Common myeloid progenitor, CD34-positive (primary cell): Measurements from ENCODE around the gene RERE.

Experiments
- CTCF ChIA-PET: fragments of 350-600 bp; sonication (Branson Sonifier 250); formaldehyde crosslinking; loops from one replicate; lab custom pipeline; 2021; ENCODE audit warnings: antibody characterized with exemption; lab: Charles Lee
- POLR2A ChIA-PET: fragments of 350-600 bp; sonication (Branson Sonifier 250); formaldehyde crosslinking; loops from one replicate; lab custom pipeline; 2021; ENCODE audit warnings: antibody characterized with exemption; lab: Charles Lee
- DNase-seq, 3 donors: peaks; one replicate each; pipeline versions ENCODE4 v3.0.0 to v3.0.0-alpha.2; 2013
- H3K27ac ChIP-seq, 2 experiments: 1 replicate in 1 of 2; 2 replicates in 1 of 2; pipeline ENCODE4 v1.7.0; 2013; ENCODE audit warnings: inconsistent platforms in 2 of 2, low read length in 2 of 2, mild to moderate bottlenecking in 2 of 2, low read depth in 1 of 2, moderate library complexity in 1 of 2; ENCODE audit not compliant: severe bottlenecking in 2 of 2, insufficient read depth in 1 of 2, poor library complexity in 1 of 2
- H3K27me3 ChIP-seq, 5 experiments: replicated peaks in 2 of 5; 1 replicate in 3 of 5; 2 replicates in 2 of 5; pipeline versions ENCODE4 v1.6.1 to v1.7.0; 2013; ENCODE audit warnings: low read length in 4 of 5, mild to moderate bottlenecking in 2 of 5, moderate library complexity in 2 of 5, inconsistent platforms in 1 of 5; ENCODE audit not compliant: insufficient read depth in 5 of 5, control insufficient read depth in 4 of 5
- H3K36me3 ChIP-seq, 4 experiments: 1 replicate in 2 of 4; 2 replicates in 2 of 4; pipeline versions ENCODE4 v1.6.1 to v1.7.0; 2013; ENCODE audit warnings: low read length in 3 of 4, control low read depth in 1 of 4, mild to moderate bottlenecking in 1 of 4; ENCODE audit not compliant: control insufficient read depth in 4 of 4, insufficient read depth in 4 of 4
- H3K4me1 ChIP-seq, 4 experiments: 1 replicate in 3 of 4; 2 replicates in 1 of 4; pipeline versions ENCODE4 v1.6.1 to v1.7.1; 2013; ENCODE audit warnings: low read length in 3 of 4, mild to moderate bottlenecking in 3 of 4, control low read depth in 1 of 4, inconsistent platforms in 1 of 4, moderate library complexity in 1 of 4; ENCODE audit not compliant: control insufficient read depth in 4 of 4, insufficient read depth in 4 of 4; ENCODE audit errors: control extremely low read depth in 1 of 4
- H3K4me3 ChIP-seq, 7 experiments: 1 replicate in 4 of 7; 2 replicates in 3 of 7; pipeline versions ENCODE4 v1.5.1 to v1.7.0; 2013; ENCODE audit warnings: mild to moderate bottlenecking in 7 of 7, low read length in 6 of 7, moderate library complexity in 6 of 7, inconsistent platforms in 2 of 7, low read depth in 2 of 7, control low read depth in 1 of 7; ENCODE audit not compliant: insufficient read depth in 4 of 7, control insufficient read depth in 1 of 7; ENCODE audit errors: extremely low read depth in 1 of 7
- H3K9me3 ChIP-seq, 5 experiments: 1 replicate in 4 of 5; 2 replicates in 1 of 5; pipeline versions ENCODE4 v1.6.1 to v1.7.1; 2013; ENCODE audit warnings: low read length in 4 of 5, mild to moderate bottlenecking in 2 of 5, inconsistent platforms in 1 of 5, low read depth in 1 of 5, moderate library complexity in 1 of 5; ENCODE audit not compliant: control insufficient read depth in 4 of 5, insufficient read depth in 2 of 5; ENCODE audit errors: control extremely low read depth in 1 of 5
- WGBS: methylation state at CpG from one replicate; pipeline ENCODE4 v1.1.5; 2013; ENCODE audit not compliant: insufficient coverage; 5-methylcytosine and 5-hydroxymethylcytosine counted together

RERE gene

DNA sequence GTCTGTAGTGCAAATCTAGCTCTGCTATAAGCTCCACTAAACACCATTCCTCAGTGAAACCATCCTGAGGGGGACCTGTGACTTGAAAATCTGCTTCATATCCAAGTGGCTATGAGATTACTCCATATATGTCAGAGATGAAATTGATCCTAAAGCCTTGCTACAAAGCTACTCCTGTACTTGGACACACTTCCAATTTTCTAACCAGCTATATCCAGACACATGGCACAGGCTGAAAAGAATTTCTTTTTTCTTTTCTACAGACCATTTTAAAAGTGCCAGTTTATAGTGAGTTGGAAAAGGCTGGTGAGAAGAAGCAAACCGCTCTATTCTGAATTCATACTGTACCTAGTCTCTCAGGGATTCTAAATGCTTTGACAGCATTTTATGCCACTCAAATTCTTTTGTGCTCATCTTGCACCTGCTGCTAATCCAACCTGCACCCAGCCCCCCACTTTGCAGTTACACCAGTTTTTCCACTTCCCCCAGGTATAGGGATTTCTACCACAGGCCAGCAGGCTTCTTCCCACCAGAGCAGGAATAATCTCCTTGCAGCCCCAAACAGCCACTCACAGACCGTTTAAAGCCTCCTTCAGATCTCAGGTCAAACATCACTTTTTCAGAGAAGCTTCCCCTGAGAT lies 112.5 kb downstream of the RERE start:
- H3K4me3 ChIP-seq = no peak overlapping the region
- no peaks in the 10 kb centered on the region for H3K27me3 ChIP-seq
- no peaks in the 10 kb centered on the region for H3K9me3 ChIP-seq
- WGBS = 60% methylated on average over 1 of the region's 2 CpGs
- H3K36me3 ChIP-seq = no peaks in the 10 kb centered on the region
- no peak for DNase-seq
- H3K27ac ChIP-seq = peak overlapping the region in 1 of 2 experiments; percentile 25
- H3K4me1 ChIP-seq = peaks cover 23 to 55% (median 40%) of the 10 kb centered on the region in 4 experiments
- ChIA-PET POLR2A (interaction anchor here (0.6 kb wide), 1 partner anchor 57 kb away, joined by 3 read pairs; no protein-coding TSS in a partner anchor), CTCF (interaction anchor here (1.0 to 2.3 kb wide), 6 partner anchors 18 to 144 kb away, joined by 3 to 15 read pairs (median 4); no protein-coding TSS in a partner anchor)

GRCh38 chr1:8702850-8703810 lies 114.3 kb downstream of the RERE start:
- H3K4me1 ChIP-seq = peaks cover 23 to 55% (median 40%) of the 10 kb centered on the region in 4 experiments
- no peaks in the 10 kb centered on the region for H3K27me3 ChIP-seq
- peak overlapping the region; percentile 21 to 69 for H3K27ac ChIP-seq
- CTCF ChIA-PET = interaction anchor here (0.9 to 2.3 kb wide), 11 partner anchors 9 to 146 kb away, joined by 3 to 15 read pairs (median 5); no protein-coding TSS in a partner anchor
- H3K4me3 ChIP-seq = peak overlapping the region; percentile 50 to 87 (median 74)
- WGBS = 1% methylated on average over 36 of the region's 88 CpGs
- DNase-seq = peak; percentile 76 to 87 (median 84)
- no peaks in the 10 kb centered on the region for H3K9me3 ChIP-seq
- H3K36me3 ChIP-seq = peaks cover 0 to 2% (median 0%) of the 10 kb centered on the region in 4 experiments
- POLR2A ChIA-PET = interaction anchor here (0.8 to 1.7 kb wide), 6 partner anchors 9 to 279 kb away, joined by 3 to 7 read pairs (median 4); no protein-coding TSS in a partner anchor

GRCh38 chr1:8702472-8702849 lies 115.0 kb downstream of the RERE start:
- ChIA-PET POLR2A (interaction anchor here (0.9 to 1.7 kb wide), 3 partner anchors 10 to 55 kb away, joined by 3 to 7 read pairs (median 4); no protein-coding TSS in a partner anchor), CTCF (interaction anchor here (1.2 to 2.4 kb wide), 3 partner anchors 22 to 141 kb away, joined by 4 to 13 read pairs (median 10); no protein-coding TSS in a partner anchor)
- peak overlapping the region in 6 of 7 experiments; percentile 69 to 87 (median 77) for H3K4me3 ChIP-seq
- peaks cover 23 to 55% (median 40%) of the 10 kb centered on the region in 4 experiments for H3K4me1 ChIP-seq
- DNase-seq = peak in 1 of 3 donors; percentile 33
- H3K9me3 ChIP-seq = no peaks in the 10 kb centered on the region
- no peaks in the 10 kb centered on the region for H3K27me3 ChIP-seq
- 4% methylated on average over 5 of the region's 7 CpGs for WGBS
- H3K36me3 ChIP-seq = peaks cover 0 to 2% (median 0%) of the 10 kb centered on the region in 4 experiments
- H3K27ac ChIP-seq = peak overlapping the region; percentile 21 to 69

DNA sequence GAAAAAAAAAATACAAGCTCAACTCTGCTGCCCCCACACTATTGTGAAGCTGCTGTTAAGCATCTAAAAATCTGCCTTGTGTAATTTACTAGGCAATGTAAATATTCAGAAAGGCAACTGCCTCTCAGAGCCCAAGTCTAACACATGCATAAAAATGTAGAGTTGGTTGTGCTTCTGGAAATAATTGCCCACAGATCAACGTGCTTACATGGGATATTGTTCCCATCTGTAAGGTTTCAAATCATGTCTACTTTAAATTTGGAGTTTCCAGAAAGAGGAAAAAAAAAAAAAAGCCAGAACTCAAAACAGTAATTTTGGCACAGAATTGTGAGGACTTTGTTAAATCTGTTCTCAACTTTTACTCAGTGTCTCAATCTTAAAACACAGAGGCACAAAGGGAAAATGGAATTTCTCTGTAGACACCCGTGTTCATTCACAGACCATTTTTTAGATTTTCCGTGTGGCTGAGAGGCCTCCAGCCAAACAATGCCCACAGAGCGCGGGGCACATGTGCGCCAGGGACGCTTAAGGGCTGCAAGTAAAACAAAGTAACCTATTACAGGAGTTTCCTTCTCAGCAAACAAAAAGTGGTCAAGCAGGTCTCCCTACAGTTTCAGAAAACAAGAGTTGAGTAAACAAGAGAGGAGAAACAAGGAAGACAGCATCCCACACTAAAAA lies 115.5 kb downstream of the RERE start:
- CTCF ChIA-PET = interaction anchor here (0.9 to 2.4 kb wide), 11 partner anchors 9 to 140 kb away, joined by 3 to 16 read pairs (median 4); no protein-coding TSS in a partner anchor
- peak in 1 of 3 donors; percentile 29 for DNase-seq
- H3K27ac ChIP-seq = peak overlapping the region; percentile 21 to 69

GRCh38 chr1:8699679-8700078 lies 117.8 kb downstream of the RERE start:
- H3K4me1 ChIP-seq = peaks cover 23 to 43% (median 35%) of the 10 kb centered on the region in 4 experiments
- no peak for DNase-seq
- no peaks in the 10 kb centered on the region for H3K9me3 ChIP-seq
- no peak overlapping the region for H3K27ac ChIP-seq
- peaks cover 0 to 2% (median 0%) of the 10 kb centered on the region in 4 experiments for H3K36me3 ChIP-seq
- H3K4me3 ChIP-seq = no peak overlapping the region
- CTCF ChIA-PET = interaction anchor here (1.6 to 1.8 kb wide), 2 partner anchors 18 to 129 kb away, joined by 3 to 6 read pairs; no protein-coding TSS in a partner anchor
- no peaks in the 10 kb centered on the region for H3K27me3 ChIP-seq
- POLR2A ChIA-PET = no interaction called here
- WGBS = 92% methylated on average over 5 of the region's 7 CpGs

More for the DNA sequence above, 115.5 kb downstream of the RERE start:
- 10% methylated on average over 4 of the region's 7 CpGs for WGBS
- POLR2A ChIA-PET = no interaction called here
- H3K27me3 ChIP-seq = no peaks in the 10 kb centered on the region
- peaks cover 0 to 2% (median 0%) of the 10 kb centered on the region in 4 experiments for H3K36me3 ChIP-seq
- H3K9me3 ChIP-seq = no peaks in the 10 kb centered on the region
- peaks cover 23 to 50% (median 40%) of the 10 kb centered on the region in 4 experiments for H3K4me1 ChIP-seq
- peak overlapping the region in 6 of 7 experiments; percentile 69 to 87 (median 77) for H3K4me3 ChIP-seq

GRCh38 chr1:8698937-8699447 lies 118.4 kb downstream of the RERE start:
- Histone ChIP-seq H3K4me3 (no peak overlapping the region), H3K27me3 (no peaks in the 10 kb centered on the region), H3K4me1 (peaks cover 23 to 43% (median 31%) of the 10 kb centered on the region in 4 experiments), H3K27ac (no peak overlapping the region), H3K9me3 (no peaks in the 10 kb centered on the region), H3K36me3 (peaks cover 0 to 2% (median 0%) of the 10 kb centered on the region in 4 experiments)
- DNase-seq = no peak
- CTCF ChIA-PET = interaction anchor here (0.7 to 1.6 kb wide), 2 partner anchors 10 to 18 kb away, joined by 3 to 4 read pairs; no protein-coding TSS in a partner anchor
- 83% methylated on average over 2 of the region's 3 CpGs for WGBS
- POLR2A ChIA-PET = no interaction called here
